Stimulated activated CD8-positive, alpha-beta memory T cell treated with anti-CD3 and anti-CD28 coated beads, Interleukin-15, amount 100 ng/mL, for 4 hours (primary cell): ENCODE data around the gene MPPED2.

ENCODE experiments used
- DNase-seq, 2 donors: peaks; one replicate each; pipeline ENCODE4 v3.0.0-alpha.2; 2020; ENCODE audit warnings: low read depth in 2 of 2

The MPPED2 gene

DNA sequence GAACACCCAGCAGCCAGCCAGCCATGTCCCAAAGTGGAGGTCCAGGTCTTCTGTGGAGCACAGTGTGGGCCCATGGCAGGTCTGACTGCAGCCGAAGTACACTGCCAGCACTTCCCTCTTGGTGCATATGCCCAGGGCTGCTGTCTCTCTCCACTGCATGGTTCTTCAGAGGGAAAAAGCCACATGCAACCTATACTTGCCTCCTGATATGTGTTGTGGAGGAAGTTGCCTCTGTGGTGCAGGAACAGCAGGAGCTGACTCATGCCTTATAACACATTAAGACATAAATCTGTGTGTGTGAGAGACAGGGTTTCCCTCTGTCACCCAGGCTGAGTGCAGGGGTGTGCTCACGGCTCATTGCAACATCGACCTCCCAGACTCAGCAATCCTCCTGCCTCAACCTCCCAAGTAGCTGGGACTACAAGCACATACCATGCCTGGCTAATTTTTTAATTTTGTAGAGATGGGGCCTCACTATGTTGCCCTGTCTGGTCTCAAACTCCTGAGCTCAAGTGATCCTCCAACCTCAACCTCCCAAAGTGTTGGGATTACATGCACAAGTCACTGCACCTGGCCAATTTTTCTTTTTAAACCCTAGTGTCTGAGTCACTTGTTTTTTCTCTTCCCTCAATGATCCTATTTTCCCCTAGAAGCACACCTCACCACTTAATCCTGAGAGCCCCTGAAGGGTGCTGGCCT, 98.8 kb downstream of the MPPED2 start:
- no peak for DNase-seq

DNA sequence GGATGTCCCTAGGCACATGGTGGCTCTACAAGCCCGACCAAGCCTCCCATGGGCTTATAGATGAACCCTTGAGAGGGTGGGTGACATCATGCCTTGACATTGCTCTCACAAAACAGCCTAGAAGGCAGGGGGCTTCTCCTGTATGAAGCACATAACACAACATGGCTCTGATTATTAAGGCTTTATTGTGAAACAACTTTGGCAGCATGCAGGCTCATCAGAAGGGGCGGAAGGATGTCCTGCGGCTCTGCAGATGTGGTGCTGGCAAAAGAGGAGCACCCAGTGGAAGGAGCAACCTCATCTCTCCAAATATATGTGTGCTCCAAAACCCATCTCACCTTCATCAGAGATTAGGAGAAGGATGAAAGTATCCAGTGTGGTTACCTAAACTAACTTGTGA, 100.4 kb downstream of the MPPED2 start:
- no peak for DNase-seq

DNA sequence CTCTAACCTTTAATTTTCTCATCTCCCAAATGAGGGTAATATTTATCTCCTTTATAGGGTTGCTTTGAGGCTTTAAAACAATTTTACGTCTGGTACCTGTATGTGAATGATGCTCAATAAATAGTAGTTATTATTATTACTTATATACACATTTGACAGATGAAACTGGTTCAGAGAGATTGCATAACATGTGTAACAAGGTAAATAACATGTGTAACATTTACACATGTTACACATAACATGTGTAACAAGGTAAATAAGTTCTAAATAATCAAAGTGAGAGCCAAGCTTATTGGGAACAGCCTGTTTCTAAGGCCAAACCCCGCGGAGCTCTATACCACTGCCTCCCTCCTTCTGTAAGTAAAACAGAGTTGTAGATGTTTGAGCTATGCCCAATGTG, 100.9 kb downstream of the MPPED2 start:
- DNase-seq = no peak

GRCh38 chr11:30483056-30483455, 103.1 kb downstream of the MPPED2 start:
- DNase-seq = no peak

DNA sequence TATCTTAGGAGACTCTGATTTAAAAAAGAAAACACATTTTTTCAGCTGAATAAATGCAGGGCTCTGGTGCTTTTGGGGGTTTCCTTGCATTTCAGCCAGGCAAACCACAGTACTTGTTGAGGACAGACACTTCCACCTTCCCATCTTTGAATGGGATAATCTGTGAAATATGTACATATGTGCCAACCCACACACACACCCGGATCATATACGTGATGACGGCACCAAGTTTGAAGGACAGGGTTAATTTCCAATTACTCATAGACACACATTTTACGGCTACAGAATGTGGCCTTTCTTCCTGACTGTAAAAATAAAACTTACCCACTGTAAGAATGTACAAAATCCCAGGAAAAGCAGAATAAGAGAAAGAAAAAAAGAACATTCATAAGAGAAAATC, 104.4 kb downstream of the MPPED2 start:
- no peak for DNase-seq

DNA sequence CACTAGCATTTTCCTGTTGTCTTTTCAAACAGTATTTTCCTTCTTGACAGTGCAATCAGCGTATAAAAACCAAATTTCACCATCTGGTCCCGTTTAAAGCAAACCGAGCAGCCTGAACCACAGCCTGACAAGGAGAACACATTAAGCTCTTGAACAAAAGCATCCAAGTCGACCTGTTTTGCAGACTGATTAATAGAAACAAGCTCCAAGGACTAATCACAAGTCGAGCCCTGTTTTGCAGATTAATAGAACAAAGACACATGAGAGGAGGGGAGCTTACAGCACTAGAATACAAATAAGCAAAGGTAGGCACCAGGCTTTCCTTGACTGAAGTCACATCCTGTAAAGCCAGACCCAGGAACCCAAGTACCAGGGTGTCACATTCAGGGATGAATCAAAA, 104.8 kb downstream of the MPPED2 start:
- DNase-seq = no peak

DNA sequence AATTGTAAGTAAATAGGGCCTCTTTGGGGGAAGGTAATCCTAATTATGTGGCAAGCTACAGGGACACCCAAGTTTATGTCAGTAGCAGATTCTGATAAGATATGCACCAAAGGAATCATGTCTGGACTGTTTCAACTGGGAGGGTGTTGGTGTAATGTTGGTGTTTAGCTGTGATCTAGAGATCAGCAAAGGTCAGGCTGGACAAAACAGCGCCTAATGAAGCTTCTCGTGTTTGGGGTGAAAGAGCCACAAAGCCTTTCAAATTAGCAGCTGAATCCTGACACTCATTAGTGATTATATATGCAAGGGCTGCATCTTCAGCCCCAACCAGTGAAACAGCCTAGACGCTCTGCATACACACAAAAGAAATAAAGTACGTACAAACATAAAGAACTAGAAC, 106.3 kb downstream of the MPPED2 start:
- no peak for DNase-seq

DNA sequence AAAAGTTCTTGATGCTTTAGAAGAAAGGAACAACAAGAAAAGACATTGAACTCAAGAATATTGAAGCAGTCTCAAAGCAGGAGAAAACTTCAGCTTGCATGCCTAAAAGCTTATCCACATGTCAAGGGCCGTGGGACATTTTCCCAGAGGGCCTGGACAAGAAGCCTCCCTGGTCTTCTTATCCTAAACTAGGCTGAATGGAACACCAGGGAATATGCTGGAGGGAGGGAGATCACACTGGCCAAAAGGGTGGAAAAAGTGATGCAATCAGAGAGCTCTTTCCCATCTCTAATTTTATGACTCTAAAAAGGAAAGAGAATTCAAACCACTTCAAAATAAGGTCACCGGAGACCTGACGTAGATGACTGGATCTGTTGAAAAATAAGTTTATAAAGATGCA, 107.2 kb downstream of the MPPED2 start:
- no peak for DNase-seq

DNA sequence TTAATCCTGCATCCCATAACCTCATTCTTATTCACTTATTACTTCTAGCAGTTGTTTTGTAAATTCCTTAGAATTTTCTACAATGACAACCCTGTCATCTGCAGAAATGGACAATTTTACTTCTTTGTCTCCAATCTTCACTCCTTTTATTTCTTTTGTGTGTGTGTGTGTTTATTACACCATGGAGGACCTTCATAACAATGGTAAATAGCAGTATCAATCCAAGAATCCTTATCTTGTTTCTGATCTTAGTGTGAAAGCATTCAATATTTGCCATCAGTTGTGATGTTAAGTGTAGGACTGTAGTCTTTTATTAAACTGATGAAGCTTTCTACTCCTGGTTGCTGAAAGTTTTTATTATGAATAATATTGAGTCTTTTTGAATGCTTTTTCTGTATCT, 109.1 kb downstream of the MPPED2 start:
- no peak for DNase-seq

DNA sequence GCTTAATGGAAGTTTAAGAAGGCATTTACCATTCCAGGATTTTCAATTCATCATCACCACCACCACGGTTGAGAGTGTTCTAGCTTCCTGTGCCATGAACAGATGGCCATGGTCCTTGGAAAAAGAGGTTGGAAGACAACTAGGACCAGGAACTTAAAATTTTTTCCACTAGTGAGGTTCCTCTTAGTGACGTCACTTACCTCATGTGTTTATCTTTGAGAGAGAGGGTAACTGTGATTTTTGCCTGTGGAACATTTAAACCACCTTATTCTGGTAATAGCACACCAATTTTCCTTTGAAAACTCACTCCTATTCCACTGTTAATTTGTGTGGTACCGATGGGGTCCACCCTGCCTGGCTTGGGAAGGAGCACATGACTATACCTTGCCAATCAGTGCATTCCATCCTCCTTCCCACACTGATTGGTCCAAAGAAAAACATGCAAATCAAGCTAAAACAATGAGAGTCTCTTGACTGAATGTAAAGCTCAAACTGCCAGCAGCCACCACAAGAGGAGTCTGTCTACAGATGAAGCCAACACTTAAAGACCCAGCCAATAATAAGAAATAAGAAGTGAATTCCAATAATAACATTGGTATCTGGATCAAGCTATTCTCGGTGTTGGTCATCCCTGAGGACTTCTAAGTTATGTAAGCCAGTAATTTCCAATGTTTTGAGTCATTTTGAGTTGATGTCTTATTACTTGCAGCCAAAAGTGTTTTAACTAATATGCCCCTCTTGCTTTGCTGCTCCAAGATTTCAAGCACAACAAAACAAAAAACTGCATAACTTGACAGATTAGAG, 111.8 kb downstream of the MPPED2 start:
- DNase-seq = no peak

DNA sequence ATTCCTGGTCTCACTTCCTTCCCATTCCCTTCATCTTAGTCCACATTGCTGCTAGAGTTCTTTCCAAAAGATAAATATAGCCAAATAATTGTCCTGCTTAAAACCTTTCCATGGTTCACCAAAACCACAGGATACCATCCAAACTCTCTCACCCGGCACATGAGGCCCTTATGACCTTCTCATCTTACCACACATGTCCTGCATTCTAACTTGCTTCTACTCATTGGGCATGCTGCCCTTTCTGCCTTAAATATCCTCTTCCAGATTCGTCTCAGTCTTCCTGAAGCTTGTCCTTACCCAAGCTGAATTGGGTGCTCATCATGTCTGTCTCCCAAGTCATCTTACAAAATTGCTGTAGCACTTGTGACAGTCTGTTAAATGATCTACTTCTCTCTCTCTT, 114.9 kb downstream of the MPPED2 start:
- DNase-seq = no peak

DNA sequence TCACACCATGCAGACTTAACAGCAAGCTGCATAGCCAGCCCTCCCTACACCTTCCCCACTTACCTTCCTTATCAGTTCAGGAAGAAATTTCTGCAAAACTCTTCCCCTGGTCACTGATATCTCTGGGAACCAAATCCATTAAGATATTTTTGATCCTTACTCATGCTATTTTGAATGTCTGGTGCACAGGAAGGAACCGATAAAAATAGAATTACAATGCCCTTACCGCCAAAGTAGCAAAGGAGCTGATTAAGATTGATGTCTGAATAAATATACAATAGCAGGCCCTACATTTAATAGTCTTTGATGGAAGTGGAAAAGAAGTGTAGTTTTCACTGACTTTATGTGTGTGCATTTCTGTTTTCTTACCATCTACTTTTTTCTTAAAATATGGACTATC, 117.3 kb downstream of the MPPED2 start:
- DNase-seq = no peak

DNA sequence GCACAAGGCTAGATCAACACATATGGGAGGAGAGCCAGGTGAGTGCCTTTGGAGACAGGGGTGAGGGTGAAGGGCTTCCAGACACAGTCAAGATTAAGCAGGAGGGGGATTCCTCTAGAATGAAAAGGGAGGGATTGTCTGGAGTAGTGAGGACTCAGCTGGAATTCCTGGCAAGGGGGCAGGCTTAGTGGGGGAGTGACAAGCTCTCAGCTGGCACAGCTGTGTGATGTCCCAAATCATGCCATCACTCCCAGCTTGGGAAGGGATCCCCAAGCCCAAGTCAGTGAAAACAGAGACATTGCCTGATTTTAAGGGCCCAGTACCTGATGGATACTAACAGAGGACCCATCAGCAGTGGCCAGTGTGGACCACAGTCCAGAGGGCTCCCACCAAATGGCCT, 119.0 kb downstream of the MPPED2 start:
- no peak for DNase-seq

DNA sequence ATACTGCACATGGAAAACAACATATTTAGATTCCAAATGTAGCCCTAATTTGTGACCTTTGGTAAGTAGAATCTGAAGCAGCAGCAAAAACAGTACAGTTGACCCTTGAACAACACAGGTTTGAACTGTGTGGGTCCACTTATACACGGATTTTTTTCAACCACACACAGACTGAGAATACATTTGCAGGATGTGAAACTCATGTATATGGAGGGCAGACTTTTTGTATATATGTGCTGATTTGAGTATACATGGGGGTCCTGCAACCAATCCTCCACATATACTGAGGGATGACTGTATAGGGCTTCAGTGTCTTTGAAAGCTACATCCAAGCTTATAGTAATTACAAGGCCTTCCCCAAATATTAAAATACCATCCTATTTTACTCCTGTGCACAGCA, 120.5 kb downstream of the MPPED2 start:
- no peak for DNase-seq

- DNase-seq = no peak
Measured at GRCh38 chr11:30465192-30465591, 121.0 kb downstream of the MPPED2 start.

- DNase-seq = no peak
Measured at GRCh38 chr11:30463266-30463665, 122.9 kb downstream of the MPPED2 start.

DNA sequence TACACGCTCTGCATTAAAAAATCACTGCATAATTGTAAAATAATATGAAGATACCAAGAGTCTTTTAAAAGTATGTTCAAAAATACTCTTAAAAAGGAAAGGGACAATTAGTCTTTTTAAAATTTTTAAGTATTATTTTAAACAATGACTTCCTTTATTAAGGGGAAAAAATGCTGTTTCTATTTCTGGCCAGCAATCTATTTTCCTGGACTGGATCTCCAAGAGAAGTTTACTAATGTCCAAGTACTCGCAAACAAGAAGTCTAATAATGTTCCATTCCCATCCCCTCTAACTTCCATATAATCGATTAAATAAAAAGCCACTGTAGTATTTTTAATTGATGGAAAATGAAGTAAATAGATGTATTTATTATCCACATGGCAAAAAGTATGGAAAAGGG, 123.7 kb downstream of the MPPED2 start:
- DNase-seq = no peak

GRCh38 chr11:30459821-30460220, 126.3 kb downstream of the MPPED2 start:
- no peak for DNase-seq

DNA sequence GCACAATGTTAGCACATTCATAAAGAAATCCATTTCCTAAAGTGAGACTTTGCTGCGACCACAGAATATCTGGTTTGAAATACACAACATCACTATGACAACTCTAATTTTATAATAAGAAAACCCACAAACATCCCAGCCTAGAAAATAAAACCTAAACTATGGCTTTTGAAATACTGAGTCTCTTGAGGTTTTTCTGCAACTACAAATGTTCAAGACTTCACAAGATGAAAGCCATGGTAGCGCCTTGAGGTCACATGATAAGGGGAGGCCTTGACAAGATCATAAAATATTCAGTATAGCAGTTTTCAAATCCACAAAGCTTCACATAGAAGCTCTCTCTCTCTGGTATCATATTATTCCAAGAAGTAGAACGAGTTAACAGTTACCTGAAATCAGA, 126.8 kb downstream of the MPPED2 start:
- no peak for DNase-seq

GRCh38 chr11:30458541-30458940, 127.6 kb downstream of the MPPED2 start:
- no peak for DNase-seq

- no peak for DNase-seq
Measured at GRCh38 chr11:30457087-30457486, 129.1 kb downstream of the MPPED2 start.

DNA sequence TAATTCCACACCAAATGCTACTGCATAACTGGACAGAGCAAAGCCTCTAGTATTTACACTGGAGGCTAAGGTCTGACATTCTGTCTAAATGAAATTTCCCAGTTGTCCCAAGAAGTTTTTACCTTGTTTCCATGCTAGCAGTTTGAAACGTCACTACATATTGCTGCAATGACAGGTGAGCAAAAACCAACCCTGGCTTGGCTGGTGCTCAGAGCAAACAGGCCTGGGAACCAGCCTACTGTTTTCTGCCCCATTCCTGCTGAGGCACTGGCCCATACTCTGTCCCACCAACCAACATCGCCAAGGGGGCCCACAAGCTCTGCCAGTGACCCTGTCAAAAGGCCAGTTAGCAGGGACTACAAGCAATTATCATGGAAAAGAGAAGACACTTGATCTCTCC, 131.1 kb downstream of the MPPED2 start:
- no peak for DNase-seq

DNA sequence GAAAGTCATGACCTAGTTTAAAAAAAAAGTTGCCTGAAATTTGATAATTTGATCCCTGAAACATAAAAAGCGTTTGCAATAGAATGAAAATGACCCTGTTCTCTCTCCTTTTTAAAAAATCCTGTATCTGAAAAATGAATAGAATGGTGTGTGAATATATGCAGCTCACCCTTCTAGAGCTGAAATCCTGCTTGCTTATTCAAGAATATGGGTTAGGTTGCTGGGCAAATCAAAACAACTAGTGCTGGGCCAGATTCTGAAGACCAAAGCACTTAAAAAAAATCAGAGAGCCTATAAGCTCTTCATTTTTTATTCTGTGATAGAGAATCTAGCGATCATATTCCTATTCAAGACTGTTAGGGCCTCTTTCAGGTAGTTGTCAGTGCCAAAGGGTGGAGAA, 131.6 kb downstream of the MPPED2 start:
- no peak for DNase-seq

DNA sequence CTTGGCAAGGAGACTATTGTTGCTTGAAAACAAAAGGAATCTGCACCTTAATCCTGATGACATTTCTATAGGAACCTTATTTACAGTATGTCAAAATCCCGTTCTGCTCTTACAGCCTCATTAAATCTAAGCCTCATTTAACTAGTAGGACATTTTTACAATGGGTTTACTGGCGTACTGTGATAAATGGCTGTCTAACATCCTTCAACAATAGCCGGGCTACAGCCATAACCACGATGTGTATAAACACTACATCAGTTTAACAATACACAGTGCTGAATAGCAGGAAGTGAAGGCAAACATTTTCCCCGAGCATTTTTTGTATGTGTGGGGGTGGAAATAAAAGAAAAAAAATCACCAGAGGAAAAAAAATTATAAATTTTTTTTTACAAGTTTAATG, 132.0 kb downstream of the MPPED2 start:
- no peak for DNase-seq
